ENCODE results near the gene STIM1.
"Not testable (repeated sequence)": the region's sequence is repeated elsewhere in the genome, so short reads cannot be mapped to it uniquely, and the experiment has no call there.

Gene STIM1

DNA sequence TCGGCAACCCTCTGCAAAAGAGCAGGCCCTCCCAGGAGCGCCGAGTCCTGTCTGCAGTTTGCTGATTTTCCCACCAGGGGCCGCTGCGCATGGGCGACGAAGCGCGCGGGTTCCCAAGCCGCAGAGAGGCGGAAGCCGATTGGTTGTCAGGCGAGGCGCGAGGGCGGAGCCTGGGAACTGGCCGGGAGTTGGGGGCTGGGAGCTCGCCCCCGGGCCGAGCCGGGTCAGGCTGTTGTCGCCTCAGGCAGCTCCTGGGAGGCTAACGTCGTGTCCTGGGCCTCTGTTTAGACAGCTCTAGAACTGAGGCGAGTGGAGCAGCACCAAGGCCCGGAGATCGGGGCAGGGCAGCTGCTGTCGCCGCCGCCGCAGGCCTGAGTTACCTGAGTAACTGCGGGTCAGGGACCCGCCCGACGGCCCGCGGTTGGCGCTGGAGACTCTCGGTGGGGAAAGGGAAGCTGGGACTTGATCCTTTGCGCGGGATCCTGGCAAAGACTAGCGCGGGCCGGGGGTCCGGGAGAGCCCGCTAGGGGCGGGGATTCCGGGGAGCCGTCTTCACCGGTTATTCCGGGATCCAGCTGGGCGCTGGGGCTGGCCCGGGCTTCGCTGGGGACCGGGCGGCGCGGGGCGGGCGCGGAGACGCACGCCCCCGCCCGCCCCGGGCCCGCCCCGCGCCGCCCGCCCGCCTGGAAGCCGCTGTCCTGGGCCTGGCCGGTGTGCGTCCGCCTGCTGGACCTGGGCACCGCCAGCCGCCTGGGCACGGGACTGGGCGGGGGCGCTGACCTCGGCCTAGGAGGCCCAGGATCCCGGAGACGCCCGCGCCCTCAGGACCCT is at the start of gene STIM1:
STIM1 (plus strand) TSS at position 688 of the 831 bp plus-strand sequence. CDS start 607 bp downstream, outside the sequence.
- peak; percentile 79 for DNase-seq

GRCh38 chr11:3807909-3808860 is 47.3 kb upstream of the STIM1 start, which contains the start of gene PGAP2:
Gene PGAP2 (plus strand): TSS chr11:3808560. CDS start chr11:3811260, 2,700 bp downstream.
- DNase-seq = peak; percentile 78

- DNase-seq = peak; percentile 21
Measured at GRCh38 chr11:3808861-3809623, 46.4 kb upstream of the STIM1 start.

GRCh38 chr11:3809624-3809928 is 45.9 kb upstream of the STIM1 start:
- no peak for DNase-seq

DNA sequence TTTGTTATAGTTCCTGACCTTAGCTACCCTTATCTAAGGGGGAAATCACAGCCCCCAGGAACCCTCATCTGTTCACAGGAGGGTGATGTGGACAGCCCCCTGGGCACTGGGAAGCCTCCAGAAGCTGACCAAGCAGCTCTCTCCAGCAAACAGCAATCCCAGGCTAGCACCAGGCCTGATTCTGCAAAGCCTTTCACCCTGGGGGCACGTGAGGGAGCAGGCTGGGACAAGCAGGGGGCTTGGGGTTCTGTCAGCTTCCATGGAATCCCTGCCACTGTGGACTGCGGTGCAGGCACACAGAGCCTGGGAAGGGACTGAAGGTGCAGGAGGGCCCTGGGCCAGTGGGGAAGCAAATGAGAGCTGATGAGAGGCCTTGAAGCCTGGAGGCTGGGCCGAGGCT is 45.0 kb upstream of the STIM1 start:
- no peak for DNase-seq

DNA sequence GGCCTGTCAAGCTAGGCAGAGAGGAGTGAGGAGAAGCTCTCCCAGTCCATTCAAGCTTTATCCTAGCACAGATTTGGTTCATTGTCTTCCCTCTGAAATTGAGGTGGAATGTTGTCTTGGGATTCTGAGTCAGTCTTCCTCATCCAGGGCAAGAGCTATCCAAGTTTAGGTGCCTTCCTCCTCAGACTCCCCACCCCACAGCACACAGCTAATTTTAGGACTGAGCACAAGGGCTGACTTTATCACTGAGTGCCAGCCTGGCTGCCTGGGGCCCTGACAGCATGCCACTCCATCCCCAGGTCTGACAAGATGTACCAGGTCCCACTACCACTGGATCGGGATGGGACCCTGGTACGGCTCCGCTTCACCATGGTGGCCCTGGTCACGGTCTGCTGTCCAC is 44.5 kb upstream of the STIM1 start:
- DNase-seq = no peak

- not testable (repeated sequence) for DNase-seq
Measured at GRCh38 chr11:3814832-3815231, 40.6 kb upstream of the STIM1 start.

DNA sequence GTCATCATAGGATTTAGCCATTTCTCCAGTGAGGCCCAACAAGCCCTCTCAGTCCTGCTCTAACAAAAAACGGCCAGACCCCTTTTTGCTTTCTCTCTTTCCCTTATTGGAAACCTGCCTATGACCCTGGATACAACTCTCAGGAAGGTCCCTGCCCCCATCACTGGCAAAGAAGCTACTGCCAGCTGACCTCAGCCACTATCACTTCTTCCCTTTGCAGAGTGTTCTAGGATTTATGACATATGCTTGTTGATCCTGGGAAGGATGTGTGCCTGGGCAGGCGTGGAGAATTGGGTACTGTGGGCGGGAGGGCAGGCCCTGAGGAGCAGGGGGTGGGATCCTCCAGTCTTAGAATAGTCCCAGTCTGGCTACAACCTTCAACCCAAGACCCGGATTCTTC is 39.6 kb upstream of the STIM1 start:
- DNase-seq = no peak

DNA sequence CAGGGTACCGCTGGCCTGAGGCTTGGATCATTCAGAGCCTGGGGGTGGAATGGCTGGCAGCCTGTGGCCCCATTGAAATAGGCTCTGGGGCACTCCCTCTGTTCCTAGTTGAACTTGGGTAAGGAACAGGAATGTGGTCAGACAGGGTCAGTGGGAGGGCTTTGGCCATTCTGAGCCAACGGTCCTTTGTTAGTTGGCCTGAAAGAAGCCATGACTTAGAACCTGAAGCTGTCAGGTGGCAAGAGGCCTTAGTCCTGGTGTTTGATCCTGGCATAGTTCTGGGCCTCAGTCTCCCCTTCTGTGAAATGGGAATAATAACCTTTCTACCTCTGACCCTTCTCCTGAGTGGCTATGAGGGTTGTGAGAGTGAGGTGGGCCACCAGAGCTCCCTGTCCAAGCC is 38.8 kb upstream of the STIM1 start:
- no peak for DNase-seq

GRCh38 chr11:3817181-3817800 is 38.2 kb upstream of the STIM1 start:
- no peak for DNase-seq

DNA sequence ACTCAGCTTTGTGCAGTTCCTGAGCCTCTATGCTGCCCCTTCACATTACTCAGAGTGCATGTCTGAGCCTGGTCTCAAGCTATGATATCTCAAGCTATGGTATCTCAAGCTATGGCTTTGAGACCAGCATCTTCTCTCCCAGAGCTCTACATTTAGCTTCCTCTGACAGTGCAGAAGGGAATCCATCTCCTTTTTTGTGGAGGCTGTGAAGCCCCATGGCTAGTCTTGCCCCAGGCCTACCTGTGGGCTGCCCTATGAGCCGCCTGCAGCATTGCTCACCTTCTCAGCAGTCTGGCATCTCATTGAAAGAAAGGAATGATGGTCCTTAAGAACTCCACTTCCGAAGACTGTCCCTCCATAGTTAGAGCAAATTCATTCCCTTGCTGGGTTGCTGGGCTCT is 34.5 kb upstream of the STIM1 start:
- no peak for DNase-seq

- DNase-seq = no peak
Measured at GRCh38 chr11:3822312-3822711, 33.2 kb upstream of the STIM1 start.

DNA sequence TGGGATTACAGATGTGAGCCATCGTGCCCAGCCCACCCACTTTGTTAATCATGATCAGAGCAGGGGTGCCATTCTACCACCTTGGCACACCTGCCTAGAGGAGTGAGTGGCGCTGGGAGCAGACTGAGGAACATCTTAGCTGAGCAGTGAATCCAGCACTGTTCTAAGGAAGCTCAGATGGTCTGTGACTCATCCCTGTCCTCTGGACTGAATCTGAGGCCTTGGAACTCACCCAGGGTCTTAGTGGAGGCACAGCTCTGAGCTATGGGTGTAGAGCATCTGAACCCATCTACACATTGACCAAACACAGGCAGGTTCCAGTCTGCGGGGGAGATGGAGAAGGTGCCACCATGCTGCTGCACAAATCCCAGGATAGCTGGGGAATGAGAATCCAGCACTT is 32.2 kb upstream of the STIM1 start:
- no peak for DNase-seq

- DNase-seq = no peak
Measured at GRCh38 chr11:3823762-3824506, 31.5 kb upstream of the STIM1 start.

DNA sequence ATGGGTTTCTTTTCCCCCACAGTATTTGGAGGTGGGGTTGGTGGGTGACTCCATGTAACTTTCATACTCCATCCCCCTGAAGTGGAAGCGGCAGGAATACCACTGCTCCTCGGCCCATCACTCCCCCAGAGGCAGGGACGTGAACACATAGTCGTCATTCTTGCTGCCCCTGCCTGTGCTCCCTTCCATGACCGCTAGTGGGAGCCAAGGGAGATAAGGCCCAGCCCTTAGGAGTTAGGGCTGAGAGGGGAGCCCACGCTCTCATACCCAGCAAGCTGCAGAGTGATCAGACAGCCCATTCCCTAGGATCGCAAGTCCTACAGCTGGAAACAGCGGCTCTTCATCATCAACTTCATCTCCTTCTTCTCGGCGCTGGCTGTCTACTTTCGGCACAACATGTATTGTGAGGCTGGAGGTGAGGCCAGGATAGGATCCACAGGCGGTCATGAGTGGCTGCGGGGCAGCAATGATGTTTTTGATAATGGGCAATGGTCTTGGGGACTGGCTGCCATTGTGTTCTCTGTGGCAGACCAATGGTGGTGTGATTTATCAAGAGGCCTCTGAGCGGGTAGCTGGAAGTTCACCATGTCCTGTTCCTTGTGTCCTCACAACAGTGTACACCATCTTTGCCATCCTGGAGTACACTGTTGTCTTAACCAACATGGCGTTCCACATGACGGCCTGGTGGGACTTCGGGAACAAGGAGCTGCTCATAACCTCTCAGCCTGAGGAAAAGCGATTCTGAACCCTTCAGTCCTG is 30.6 kb upstream of the STIM1 start:
- DNase-seq = no peak

GRCh38 chr11:3825473-3826154 is 29.9 kb upstream of the STIM1 start:
- DNase-seq = no peak

DNA sequence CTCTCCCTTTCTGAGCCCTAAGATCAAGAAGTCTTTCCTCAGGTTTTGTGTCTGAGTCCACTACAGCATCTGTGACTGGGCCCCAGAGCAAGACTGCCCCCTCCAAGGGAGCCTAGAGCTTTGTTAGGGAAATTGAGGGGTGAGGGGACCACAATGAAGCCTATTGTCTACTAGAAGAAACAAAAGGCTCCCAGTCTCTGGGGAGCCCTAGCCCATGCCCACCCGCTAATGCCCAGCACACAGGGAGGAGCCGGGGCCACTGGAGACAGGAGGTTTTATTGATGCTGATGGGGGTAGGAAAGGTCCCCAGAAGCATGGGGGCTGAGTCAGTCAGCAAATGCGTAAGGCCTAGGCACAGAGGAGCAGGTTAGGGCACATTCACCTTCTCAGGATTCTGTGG is 28.7 kb upstream of the STIM1 start:
- no peak for DNase-seq

DNA sequence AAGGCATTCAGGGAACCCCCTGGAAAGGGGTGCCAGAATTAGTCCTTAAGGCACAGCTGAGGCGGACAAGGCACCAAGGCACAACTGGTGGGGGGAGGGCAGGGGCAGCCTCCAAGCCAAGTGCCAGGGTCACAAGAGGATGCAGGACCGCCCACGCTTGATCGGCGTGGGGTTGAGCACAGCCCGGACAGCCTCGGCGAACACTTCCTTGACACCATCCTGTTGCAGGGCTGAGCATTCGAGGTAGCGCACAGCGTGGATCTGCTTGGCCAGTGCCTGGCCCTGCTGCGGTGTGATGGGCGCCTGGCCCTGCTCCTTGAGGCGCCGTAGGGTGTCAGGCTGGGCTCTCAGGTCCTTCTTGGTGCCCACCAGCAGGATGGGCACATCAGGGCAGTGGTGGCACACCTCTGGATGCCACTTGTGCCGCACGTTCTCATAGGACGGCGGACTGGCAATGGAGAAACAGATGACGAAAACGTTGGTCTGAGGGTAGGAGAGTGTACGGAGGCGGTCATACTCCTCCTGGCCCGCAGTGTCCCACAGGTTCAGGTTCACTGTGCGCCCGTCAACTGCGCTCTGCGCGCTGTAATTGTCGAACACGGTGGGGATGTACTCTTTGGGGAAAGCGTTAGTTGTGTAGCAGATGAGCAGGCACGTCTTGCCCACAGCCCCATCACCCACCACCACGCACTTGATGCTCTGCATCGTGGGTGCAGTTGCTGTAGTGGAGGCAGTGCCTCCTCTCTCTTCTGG is 27.9 kb upstream of the STIM1 start:
- no peak for DNase-seq

- no peak for DNase-seq
Measured at GRCh38 chr11:3830088-3830487, 25.4 kb upstream of the STIM1 start.

GRCh38 chr11:3830730-3831129 is 24.7 kb upstream of the STIM1 start:
- no peak for DNase-seq
